Neutrophil (primary cell): Measurements from ENCODE around the gene CDH8.

Experiments
- H3K27ac ChIP-seq: fragments of 200-600 bp; sonication (generic); 2 replicates; pipeline ENCODE4 v1.5.1; 2016; ENCODE audit warnings: mild to moderate bottlenecking, moderate library complexity
- H3K27me3 ChIP-seq: fragments of 200-600 bp; sonication (generic); 2 replicates; pipeline ENCODE4 v1.6.0; 2016; ENCODE audit warnings: mild to moderate bottlenecking
- H3K36me3 ChIP-seq: fragments of 200-600 bp; sonication (generic); 2 replicates; pipeline ENCODE4 v1.5.1; 2017
- H3K4me1 ChIP-seq, 2 experiments: fragments of 200-600 bp in 1 of 2; sonication (generic) in 1 of 2; 1 replicate in 1 of 2; 2 replicates in 1 of 2; pipeline versions ENCODE4 v1.5.1 to v1.6.1; 2013 to 2016; ENCODE audit warnings: low read depth in 1 of 2, low read length in 1 of 2, mild to moderate bottlenecking in 1 of 2, moderate library complexity in 1 of 2; ENCODE audit not compliant: control insufficient read depth in 1 of 2, insufficient read depth in 1 of 2
- H3K4me3 ChIP-seq, 2 experiments: fragments of 200-600 bp in 1 of 2; sonication (generic) in 1 of 2; 1 replicate in 1 of 2; 2 replicates in 1 of 2; pipeline ENCODE4 v1.5.1; 2013 to 2016; ENCODE audit warnings: low read depth in 1 of 2, low read length in 1 of 2, mild to moderate bottlenecking in 1 of 2, moderate library complexity in 1 of 2
- H3K9me3 ChIP-seq: fragments of 200-600 bp; sonication (generic); 2 replicates; pipeline ENCODE4 v1.5.1; 2016
- CTCF ChIP-seq: fragments of 200-600 bp; sonication (generic); IDR thresholded peaks from 2 replicates; pipeline ENCODE4 v1.5.1; 2016; ENCODE audit warnings: antibody characterized with exemption

The CDH8 gene

GRCh38 chr16:61780161-61780560 lies 256.1 kb downstream of the CDH8 start:
- Histone ChIP-seq H3K27ac (no peak overlapping the region), H3K27me3 (no peaks in the 10 kb centered on the region), H3K36me3 (no peaks in the 10 kb centered on the region), H3K9me3 (no peaks in the 10 kb centered on the region), H3K4me1 (no peaks in the 10 kb centered on the region), H3K4me3 (no peak overlapping the region)
- TF ChIP-seq CTCF, result no peak

- Histone ChIP-seq H3K27ac (no peak overlapping the region), H3K4me1 (no peaks in the 10 kb centered on the region), H3K9me3 (no peaks in the 10 kb centered on the region), H3K36me3 (no peaks in the 10 kb centered on the region), H3K4me3 (no peak overlapping the region), H3K27me3 (no peaks in the 10 kb centered on the region)
- no peak for TF ChIP-seq CTCF
Measured at GRCh38 chr16:61770301-61770700, 265.9 kb downstream of the CDH8 start.

- Histone ChIP-seq H3K4me3 (no peak overlapping the region), H3K36me3 (no peaks in the 10 kb centered on the region), H3K9me3 (no peaks in the 10 kb centered on the region), H3K4me1 (no peaks in the 10 kb centered on the region), H3K27ac (no peak overlapping the region), H3K27me3 (no peaks in the 10 kb centered on the region)
- no peak for TF ChIP-seq CTCF
Measured at GRCh38 chr16:61763991-61764390, 272.2 kb downstream of the CDH8 start.

- H3K4me3 ChIP-seq, result no peak overlapping the region
- H3K4me1 ChIP-seq, result no peaks in the 10 kb centered on the region
- H3K27ac ChIP-seq, result no peak overlapping the region
- no peaks in the 10 kb centered on the region for H3K36me3 ChIP-seq
- TF ChIP-seq CTCF, result no peak
- no peaks in the 10 kb centered on the region for H3K9me3 ChIP-seq
- no peaks in the 10 kb centered on the region for H3K27me3 ChIP-seq
Measured at GRCh38 chr16:61763013-61763412, 273.2 kb downstream of the CDH8 start.

GRCh38 chr16:61730997-61731396 lies 305.2 kb downstream of the CDH8 start:
- TF ChIP-seq CTCF, result no peak
- Histone ChIP-seq H3K36me3 (no peaks in the 10 kb centered on the region), H3K4me3 (no peak overlapping the region)

GRCh38 chr16:61726701-61727100 lies 309.5 kb downstream of the CDH8 start:
- Histone ChIP-seq H3K27ac (no peak overlapping the region), H3K9me3 (no peaks in the 10 kb centered on the region), H3K27me3 (no peaks in the 10 kb centered on the region), H3K36me3 (no peaks in the 10 kb centered on the region), H3K4me3 (no peak overlapping the region), H3K4me1 (no peaks in the 10 kb centered on the region)
- no peak for TF ChIP-seq CTCF

More at GRCh38 chr16:61730997-61731396, 305.2 kb downstream of the CDH8 start:
- Histone ChIP-seq H3K9me3 (no peaks in the 10 kb centered on the region), H3K27me3 (no peaks in the 10 kb centered on the region), H3K27ac (no peak overlapping the region), H3K4me1 (no peaks in the 10 kb centered on the region)
